AG10803 (cell line): ENCODE measurements around the gene KATNB1.

Source experiments
- DNase-seq: peaks from one replicate; pipeline ENCODE4 v3.0.0; 2010; ENCODE audit warnings: low read depth
- H3K4me3 ChIP-seq: 2 replicates; pipeline ENCODE4 v1.5.1; 2011; ENCODE audit warnings: mild to moderate bottlenecking, low read length, control low read depth
- CTCF ChIP-seq: conservative IDR thresholded peaks from 2 replicates; pipeline ENCODE4 v1.5.1; 2011; ENCODE audit warnings: mild to moderate bottlenecking, low read length, control low read depth, inconsistent platforms

KATNB1 gene

GRCh38 chr16:57754354-57755060, 18.9 kb downstream of the KATNB1 start:
- no peak for TF ChIP-seq CTCF
- DNase-seq: no peak
- H3K4me3 ChIP-seq: no peak overlapping the region

GRCh38 chr16:57755061-57755684, 19.6 kb downstream of the KATNB1 start:
- no peak for DNase-seq
- no peak for TF ChIP-seq CTCF
- H3K4me3 ChIP-seq: no peak overlapping the region

- H3K4me3 ChIP-seq: no peak overlapping the region
- no peak for DNase-seq
- no peak for TF ChIP-seq CTCF
These were observed 20.3 kb downstream of the KATNB1 start for GRCh38 chr16:57755726-57756423.

- H3K4me3 ChIP-seq: no peak overlapping the region
- TF ChIP-seq CTCF: no peak
- DNase-seq: no peak
These were observed 21.1 kb downstream of the KATNB1 start for GRCh38 chr16:57756424-57757325.

GRCh38 chr16:57757326-57757786, 21.8 kb downstream of the KATNB1 start:
- no peak overlapping the region for H3K4me3 ChIP-seq
- peak; percentile 70 for DNase-seq
- TF ChIP-seq CTCF: peak; percentile 83

GRCh38 chr16:57757883-57758282, 22.3 kb downstream of the KATNB1 start:
- DNase-seq: no peak
- no peak overlapping the region for H3K4me3 ChIP-seq
- TF ChIP-seq CTCF: no peak
